LoVo (cell line): ENCODE data around the gene CYFIP1.

Source experiments
- DNase-seq: peaks from one replicate; pipeline ENCODE4 v3.0.0-alpha.2; 2016; ENCODE audit warnings: low spot score

The CYFIP1 gene

GRCh38 chr15:22950256-22950990 lies 29.7 kb downstream of the CYFIP1 start:
- DNase-seq = no peak

- DNase-seq = no peak
Measured at GRCh38 chr15:22949074-22949547, 31.1 kb downstream of the CYFIP1 start.

- DNase-seq = no peak
Measured at GRCh38 chr15:22948056-22948455, 32.1 kb downstream of the CYFIP1 start.

GRCh38 chr15:22947101-22948000 lies 32.8 kb downstream of the CYFIP1 start:
- DNase-seq = no peak

- DNase-seq = no peak
Measured at GRCh38 chr15:22945071-22945470, 35.1 kb downstream of the CYFIP1 start.

- DNase-seq = peak; percentile 16
Measured at GRCh38 chr15:22944651-22945050, 35.5 kb downstream of the CYFIP1 start.

GRCh38 chr15:22942877-22943276 lies 37.3 kb downstream of the CYFIP1 start:
- no peak for DNase-seq

- DNase-seq = no peak
Measured at GRCh38 chr15:22942306-22942855, 37.8 kb downstream of the CYFIP1 start.

- DNase-seq = no peak
Measured at GRCh38 chr15:22941179-22941578, 39.0 kb downstream of the CYFIP1 start.

GRCh38 chr15:22939652-22940061 lies 40.5 kb downstream of the CYFIP1 start:
- no peak for DNase-seq

- no peak for DNase-seq
Measured at GRCh38 chr15:22939051-22939450, 41.1 kb downstream of the CYFIP1 start.

GRCh38 chr15:22936577-22937472 lies 43.3 kb downstream of the CYFIP1 start:
- no peak for DNase-seq

GRCh38 chr15:22933641-22934061 lies 46.5 kb downstream of the CYFIP1 start:
- DNase-seq = no peak

GRCh38 chr15:22931784-22932536 lies 48.2 kb downstream of the CYFIP1 start:
- no peak for DNase-seq

- no peak for DNase-seq
Measured at GRCh38 chr15:22930782-22931484, 49.2 kb downstream of the CYFIP1 start.

GRCh38 chr15:22927761-22928160 lies 52.4 kb downstream of the CYFIP1 start:
- no peak for DNase-seq

- no peak for DNase-seq
Measured at GRCh38 chr15:22925875-22926274, 54.3 kb downstream of the CYFIP1 start.

GRCh38 chr15:22922003-22922402 lies 58.2 kb downstream of the CYFIP1 start:
- no peak for DNase-seq

GRCh38 chr15:22919171-22919570 lies 61.0 kb downstream of the CYFIP1 start:
- no peak for DNase-seq

- no peak for DNase-seq
Measured at GRCh38 chr15:22918596-22919140, 61.5 kb downstream of the CYFIP1 start.
